HG03354 (cell line): ENCODE results near the gene RPL41.

Experiments used
- ATAC-seq: cut with Tn5 transposase; IDR thresholded peaks from one replicate; pipeline ENCODE4 v1.9.1; 2021; ENCODE audit warnings: mild to moderate bottlenecking; ENCODE audit not compliant: unreplicated experiment, poor library complexity, severe bottlenecking

The RPL41 gene

DNA sequence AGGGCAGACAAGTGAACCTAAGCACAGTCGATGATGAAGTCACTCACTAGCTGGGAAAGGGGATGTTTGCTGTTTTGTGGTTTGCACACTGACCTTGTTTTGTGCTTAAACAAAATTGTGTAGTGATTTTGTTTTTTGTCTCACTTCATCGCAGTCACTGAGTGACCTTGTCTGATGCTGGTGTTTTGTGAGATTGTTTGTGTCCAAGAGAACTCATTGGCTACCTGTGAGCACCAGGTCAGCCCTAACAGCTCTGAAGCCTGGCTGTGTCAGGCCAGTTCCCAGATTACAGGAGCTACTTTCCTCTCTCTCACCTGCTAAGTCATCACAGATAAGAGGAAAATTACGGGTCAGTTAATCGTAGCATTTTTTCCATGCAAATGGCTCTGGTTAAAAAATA lies 7.7 kb downstream of the RPL41 start:
- no peak for ATAC-seq

GRCh38 chr12:56126732-56127239 lies 10.4 kb downstream of the RPL41 start:
- no peak for ATAC-seq

DNA sequence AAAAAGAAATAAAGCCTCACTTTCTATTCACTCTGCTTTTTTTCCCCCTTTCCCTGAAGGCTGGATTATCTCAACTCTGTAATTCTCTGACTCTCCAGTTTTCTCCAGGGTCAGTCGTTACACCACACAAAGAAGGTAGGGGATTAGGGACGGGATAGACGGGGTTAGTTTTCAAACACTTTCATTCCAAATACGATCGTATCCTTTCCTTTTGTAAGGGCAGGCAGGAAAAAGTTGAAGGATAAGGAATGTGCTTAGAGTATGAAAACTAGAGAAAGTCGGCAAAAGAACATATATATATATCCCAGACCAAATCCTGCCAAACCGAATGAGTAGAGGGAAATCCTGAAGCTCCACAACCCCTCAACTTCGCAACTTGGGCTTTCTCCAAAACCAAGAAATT lies 11.1 kb downstream of the RPL41 start:
- no peak for ATAC-seq

GRCh38 chr12:56127888-56128669 lies 11.6 kb downstream of the RPL41 start, which contains the start of gene ESYT1:
Gene ESYT1, plus strand, starts transcription at chr12:56128267. Its CDS starts 53 bp downstream, at chr12:56128320.
- peak; percentile 90 for ATAC-seq

DNA sequence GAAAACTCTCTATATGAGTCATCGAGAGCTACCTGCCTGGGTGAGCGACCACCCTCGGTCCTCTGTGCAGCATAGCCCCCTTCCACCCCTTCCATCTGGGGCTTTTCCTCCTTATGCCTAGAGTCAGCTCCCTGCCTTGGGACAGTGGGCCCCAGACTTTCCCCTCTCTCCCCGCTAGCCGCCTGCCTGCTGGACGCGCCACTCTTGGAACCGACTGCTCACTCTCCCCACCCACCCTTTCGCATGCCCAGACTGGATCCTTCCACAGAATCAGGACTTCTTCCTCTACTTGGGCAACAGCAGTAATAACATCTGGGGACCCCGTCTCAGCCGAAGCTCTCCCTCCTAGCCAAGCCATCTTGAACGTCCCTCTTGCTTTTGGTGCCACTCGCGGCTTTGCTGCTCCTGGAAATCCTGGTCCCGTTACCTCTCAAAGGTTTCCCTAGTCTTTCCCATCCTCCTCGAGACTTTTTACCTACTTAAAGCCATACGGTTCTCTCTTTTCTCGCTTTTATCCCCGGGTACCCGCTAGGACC lies 12.3 kb downstream of the RPL41 start:
- ATAC-seq, result no peak

DNA sequence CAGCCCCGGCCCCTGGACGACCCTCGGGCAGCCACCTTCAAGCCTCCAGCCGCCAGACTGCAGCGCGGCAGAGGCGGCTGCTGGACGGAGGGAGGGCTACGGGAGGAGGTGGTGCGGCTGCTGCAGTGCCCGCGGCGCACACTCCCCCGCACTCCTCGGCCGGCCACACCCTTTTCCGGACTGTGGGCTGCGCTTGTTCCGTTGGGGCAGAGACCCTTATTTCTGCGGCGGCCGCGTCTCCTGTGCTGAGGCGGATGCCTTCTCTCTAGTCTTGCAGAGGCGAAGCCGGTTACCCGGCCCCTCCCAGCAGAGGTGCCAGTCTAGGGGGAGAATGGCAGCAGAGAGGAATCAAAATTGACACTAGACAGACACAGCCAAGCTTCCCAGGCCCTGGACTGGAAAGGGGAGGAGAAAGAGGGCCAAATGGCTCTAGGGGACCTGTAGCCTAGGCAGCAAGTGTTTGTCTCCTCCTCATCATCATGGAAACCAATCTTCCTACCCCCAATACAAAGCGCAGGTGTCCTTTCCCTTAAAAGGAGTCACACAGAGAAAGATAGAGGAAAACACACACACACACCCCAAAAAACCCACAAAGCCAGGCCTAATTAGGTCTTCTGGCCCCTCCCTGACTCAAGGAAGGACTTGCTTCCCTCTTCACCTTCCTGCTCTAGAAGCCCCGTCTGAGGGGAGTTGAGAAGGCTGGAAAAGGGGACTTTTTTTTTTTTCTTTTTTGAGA lies 12.9 kb downstream of the RPL41 start:
- peak; percentile 27 for ATAC-seq

DNA sequence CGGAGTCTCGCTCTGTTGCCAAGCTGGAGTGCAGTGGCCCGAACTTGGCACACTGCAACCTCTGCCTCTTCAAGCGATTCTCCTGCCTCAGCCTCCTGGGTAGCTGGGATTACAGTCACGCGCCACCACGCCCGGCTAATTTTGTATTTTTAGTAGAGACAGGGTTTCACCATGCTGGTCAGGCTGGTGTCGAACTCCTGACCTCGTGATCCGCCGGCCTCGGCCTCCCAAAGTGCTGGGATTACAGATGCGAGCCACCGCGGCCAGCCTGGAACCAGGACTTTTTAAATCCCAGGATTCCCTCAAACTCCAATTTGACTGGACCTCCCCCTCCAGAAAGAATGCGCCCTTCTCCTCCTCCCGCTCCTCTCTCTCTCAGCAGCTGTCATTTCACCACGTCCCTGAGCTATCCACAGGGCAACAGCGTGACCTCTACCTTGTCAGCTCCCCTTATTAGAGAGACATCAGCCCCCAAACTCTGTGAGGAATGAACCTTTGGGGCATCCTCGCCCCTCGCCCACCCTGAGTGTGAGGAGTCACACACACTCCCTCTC lies 13.6 kb downstream of the RPL41 start:
- ATAC-seq, result no peak

DNA sequence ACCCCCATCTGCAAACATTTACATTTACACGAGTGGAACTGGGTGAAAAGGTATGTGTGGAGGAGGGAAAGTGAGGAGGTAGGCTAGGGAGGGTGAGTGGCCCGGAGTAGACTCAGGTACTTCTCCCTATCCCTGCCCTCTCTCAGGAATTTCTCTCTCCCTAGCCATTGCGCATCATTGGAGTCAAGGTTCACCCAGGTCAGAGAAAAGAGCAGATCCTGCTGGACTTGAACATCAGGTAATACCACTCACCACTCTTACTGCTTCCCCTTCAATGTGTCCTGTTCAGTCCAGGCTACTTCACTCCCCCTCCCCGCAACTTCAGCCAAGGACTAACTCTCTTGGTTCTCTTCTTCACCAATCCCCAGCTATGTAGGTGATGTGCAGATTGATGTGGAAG lies 14.4 kb downstream of the RPL41 start:
- no peak for ATAC-seq

GRCh38 chr12:56134897-56135296 lies 18.5 kb downstream of the RPL41 start:
- ATAC-seq, result no peak

GRCh38 chr12:56137853-56138571 lies 21.6 kb downstream of the RPL41 start:
- ATAC-seq, result no peak

DNA sequence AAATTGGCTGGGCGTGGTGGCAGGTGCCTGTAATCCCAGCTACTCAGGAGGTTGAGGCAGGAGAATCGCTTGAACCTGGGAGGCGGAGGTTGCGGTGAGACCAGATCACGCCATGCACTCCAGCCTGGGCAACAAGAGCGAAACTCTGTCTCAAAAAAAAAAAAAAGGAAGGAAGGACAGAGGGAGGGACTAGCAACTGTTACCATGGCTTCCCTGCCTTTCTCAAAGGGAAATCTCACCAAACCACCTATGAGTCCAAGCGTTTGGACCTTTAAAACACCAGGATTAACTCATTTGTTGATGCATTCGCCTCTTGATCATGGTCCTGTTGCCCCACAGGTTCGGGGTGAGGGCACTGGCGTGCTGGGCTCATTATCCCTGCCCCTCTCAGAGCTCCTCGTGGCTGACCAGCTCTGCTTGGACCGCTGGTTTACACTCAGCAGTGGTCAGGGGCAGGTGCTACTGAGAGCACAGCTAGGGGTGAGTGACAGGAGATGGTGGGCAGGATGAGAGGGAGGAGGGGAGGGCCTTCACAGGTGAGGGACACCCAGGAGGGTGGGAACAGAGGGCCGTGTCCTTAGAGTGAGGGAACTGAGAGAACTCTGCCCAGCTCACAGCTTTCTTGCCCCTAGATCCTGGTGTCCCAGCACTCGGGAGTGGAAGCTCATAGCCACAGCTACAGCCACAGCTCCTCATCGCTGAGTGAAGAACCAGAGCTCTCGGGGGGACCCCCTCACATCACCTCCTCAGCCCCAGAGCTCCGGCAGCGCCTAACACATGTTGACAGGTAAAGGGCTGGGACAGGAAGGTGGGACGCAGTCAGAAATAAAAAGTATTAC lies 25.7 kb downstream of the RPL41 start:
- no peak for ATAC-seq

DNA sequence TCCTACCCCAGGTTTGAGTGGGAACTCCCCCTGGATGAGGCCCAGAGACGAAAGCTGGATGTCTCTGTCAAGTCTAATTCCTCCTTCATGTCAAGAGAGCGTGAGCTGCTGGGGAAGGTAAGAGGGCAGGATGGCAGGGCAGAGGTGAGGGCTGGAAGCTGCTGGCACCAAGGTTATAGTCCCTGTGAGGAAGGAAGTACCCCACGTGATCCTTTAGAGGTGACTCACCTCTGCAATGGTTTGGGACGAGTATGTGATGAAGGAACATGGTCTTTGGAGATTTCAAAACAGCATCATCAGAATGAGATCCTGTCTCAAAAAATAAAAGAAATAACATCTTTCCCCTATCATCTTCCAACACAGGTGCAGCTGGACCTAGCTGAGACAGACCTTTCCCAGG lies 26.8 kb downstream of the RPL41 start:
- no peak for ATAC-seq

- ATAC-seq, result no peak
Observed at GRCh38 chr12:56143870-56144269, 27.4 kb downstream of the RPL41 start.

- no peak for ATAC-seq
Observed at GRCh38 chr12:56145217-56145616, 28.8 kb downstream of the RPL41 start.

DNA sequence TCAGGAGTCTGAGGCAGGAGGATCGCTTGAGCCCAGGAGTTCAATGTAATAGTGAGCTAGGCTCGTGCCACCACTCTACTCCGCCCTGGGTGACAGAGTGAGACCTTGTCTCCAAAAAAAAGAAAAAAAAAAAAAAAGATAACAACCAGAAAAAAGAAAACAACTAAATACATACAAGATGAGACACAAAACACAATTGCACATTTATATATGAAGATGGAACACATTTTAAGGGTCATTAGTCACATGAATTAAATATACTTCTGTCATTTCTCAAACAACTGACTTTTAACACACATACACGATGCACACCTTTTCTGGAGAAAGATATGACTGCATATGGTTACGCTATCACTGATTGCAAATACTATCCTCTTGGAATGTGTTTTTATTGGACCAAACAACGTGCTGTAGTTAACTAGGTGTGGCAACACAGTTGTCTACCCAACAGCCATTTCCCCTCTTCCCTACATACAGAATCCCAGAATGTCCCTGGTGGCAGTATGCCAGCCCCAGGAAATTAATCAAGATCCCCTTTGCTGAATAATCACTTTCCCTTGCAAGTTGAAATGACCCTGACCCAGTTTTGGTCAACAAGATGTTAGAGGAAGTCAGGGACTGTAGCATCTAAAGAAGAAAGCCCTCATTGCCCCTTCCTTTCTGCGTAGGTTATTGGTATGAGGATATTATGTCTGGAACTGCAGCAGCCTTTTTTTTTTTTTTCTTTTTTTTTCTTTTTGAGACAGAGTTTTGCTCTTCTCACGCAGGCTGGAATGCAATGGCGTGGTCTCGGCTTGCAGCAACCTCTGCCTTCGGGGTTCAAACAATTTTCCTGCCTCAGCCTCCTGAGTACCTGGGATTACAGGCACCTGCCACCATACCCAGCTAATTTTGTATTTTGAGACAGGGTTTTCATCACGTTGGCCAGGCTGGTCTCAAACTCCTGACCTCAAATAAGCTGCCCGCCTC lies 30.3 kb downstream of the RPL41 start:
- ATAC-seq, result no peak

DNA sequence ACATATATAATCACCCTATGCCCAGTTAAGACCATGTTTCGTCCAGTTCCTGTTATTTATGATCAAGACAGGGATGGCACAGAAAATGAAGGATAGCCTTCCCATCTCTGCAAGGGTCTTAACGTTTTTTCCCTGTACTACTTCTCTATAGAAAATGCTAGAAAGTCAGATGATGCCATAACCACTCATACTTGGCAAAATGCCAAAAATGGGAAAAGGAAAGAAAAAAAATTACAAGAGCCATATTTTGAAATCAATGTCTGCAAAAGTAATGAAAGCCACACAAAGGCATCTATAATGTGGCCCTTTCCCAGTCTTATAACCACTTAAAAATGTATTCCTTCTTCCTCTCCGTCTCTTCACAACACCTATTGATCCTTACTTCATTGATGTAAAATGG lies 34.1 kb downstream of the RPL41 start:
- ATAC-seq, result no peak

GRCh38 chr12:56151672-56152131 lies 35.3 kb downstream of the RPL41 start:
- peak; percentile 64 for ATAC-seq
